MM.1S (cell line): Measurements from ENCODE around the gene DNTT.

Source experiments
- EZH2 ChIP-seq: fragments of 300-600 bp; sonication (generic); optimal IDR thresholded peaks from 2 replicates; pipeline ENCODE3; 2017; ENCODE audit warnings: low read depth, mild to moderate bottlenecking, antibody characterized with exemption, low read length, mixed read lengths
- EZH2phosphoT487 ChIP-seq: fragments of 300-600 bp; sonication (generic); IDR thresholded peaks from 2 replicates; pipeline ENCODE4 v1.6.1; 2018; ENCODE audit warnings: antibody characterized with exemption, low read length
- TF ChIP-seq, protein P1 (sequence below): fragments of 300-600 bp; sonication (generic); IDR thresholded peaks from 2 replicates; pipeline ENCODE4 v1.5.1; 2016; ENCODE audit warnings: antibody characterized with exemption, low read length, mixed read lengths

DNA sequence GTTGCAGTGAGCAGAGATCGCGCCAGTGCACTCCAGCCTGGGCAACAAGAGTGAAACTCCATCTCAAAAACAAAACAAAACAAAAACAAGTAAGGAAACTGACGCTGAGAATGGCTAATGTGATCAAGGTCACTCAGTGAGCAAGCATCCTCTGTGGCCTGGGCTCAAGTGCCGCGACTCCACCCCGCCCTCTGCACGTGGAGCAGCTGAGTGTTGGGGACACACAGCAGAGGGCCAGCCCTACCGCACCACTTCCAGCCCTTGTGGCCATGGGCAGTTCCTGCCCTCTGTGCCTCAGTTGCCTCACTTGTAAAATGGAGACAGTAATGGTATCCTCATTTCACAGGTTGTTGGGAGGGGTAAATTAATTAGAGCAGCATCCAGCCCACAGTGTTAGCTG, 75.5 kb downstream of the DNTT start:
- TF ChIP-seq, protein P1, sequence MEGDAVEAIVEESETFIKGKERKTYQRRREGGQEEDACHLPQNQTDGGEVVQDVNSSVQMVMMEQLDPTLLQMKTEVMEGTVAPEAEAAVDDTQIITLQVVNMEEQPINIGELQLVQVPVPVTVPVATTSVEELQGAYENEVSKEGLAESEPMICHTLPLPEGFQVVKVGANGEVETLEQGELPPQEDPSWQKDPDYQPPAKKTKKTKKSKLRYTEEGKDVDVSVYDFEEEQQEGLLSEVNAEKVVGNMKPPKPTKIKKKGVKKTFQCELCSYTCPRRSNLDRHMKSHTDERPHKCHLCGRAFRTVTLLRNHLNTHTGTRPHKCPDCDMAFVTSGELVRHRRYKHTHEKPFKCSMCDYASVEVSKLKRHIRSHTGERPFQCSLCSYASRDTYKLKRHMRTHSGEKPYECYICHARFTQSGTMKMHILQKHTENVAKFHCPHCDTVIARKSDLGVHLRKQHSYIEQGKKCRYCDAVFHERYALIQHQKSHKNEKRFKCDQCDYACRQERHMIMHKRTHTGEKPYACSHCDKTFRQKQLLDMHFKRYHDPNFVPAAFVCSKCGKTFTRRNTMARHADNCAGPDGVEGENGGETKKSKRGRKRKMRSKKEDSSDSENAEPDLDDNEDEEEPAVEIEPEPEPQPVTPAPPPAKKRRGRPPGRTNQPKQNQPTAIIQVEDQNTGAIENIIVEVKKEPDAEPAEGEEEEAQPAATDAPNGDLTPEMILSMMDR = no peak
- no peak for TF ChIP-seq EZH2
- TF ChIP-seq EZH2phosphoT487 = no peak
